ENCODE measurements around the gene STYXL1.

Gene STYXL1

GRCh38 chr7:75969704-75970498 is 77.9 kb downstream of the STYXL1 start:
- H3K4me3 ChIP-seq (ENCODE audit: low read depth, low read length): no peak overlapping the region
- no peak for TF ChIP-seq CTCF (IDR thresholded peaks at IDR 0.05; ENCODE audit: borderline replicate concordance, insufficient read depth, low read depth, low read length)

DNA sequence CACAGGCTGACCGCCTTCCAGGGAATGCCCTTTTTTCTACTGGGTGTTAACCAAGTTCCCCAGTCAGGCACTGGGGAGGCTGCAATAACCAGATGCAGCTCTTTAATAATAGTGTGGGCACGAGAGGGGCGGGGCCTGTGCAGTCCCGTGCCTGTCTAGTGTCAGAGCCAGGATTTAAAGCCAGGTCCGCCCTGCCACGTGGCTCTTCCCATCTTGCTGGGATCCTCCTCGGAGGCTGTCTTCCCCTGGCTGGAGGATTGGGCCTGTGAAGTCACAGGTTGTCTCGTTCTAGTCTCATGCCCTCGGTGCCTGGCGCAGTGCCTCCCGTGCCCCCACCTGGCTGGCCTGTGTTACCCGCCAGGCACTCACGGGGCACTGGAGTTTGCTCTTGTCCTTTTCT is 78.6 kb downstream of the STYXL1 start:
- no peak overlapping the region for H3K4me3 ChIP-seq (ENCODE audit: low read depth, low read length)
- TF ChIP-seq CTCF (IDR thresholded peaks at IDR 0.05; ENCODE audit: borderline replicate concordance, insufficient read depth, low read depth, low read length): no peak

DNA sequence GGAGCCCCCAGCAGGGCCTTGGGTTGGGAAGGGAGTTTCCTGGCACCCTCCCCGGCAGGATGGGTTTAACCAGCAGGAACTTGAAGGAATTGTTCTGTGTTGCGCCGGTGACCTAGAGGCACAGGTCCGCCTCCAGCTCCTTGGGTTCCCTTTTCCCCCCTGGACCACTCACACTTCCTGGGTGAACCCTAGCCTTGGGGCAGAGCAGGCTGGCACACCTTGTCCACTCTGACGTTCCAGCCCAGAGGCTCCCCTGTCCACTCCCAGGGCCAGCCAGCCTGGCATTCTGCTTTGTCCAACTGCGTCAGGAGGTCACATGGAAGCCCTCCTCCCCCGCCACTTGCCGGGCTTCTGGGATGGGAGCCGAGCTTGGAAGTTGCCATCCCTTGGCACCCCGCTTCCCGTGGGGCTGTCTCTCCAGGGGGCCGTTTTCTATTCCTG is 79.2 kb downstream of the STYXL1 start:
- TF ChIP-seq CTCF (IDR thresholded peaks at IDR 0.05; ENCODE audit: borderline replicate concordance, insufficient read depth, low read depth, low read length): no peak
- H3K4me3 ChIP-seq (ENCODE audit: low read depth, low read length): no peak overlapping the region

DNA sequence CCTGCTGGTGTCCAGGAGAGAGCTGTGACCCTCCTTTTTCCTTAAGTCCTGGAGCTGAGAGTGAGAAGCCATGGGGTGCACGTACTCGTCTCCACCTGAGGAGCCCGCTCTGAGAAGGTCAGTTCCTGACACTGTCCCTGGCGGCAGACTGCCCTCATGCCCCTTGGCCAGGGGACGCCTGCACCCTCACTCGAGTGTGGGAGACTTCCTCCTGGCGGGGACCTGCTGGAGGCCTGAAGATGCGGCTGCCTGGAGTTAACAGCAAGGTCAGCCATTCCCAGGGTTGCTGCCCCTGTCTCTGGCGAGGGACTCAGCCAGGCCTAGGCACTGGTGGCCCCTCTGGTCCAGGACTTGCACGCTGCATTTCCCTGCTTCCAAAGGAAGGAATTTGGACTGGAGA is 79.8 kb downstream of the STYXL1 start:
- no peak overlapping the region for H3K4me3 ChIP-seq (ENCODE audit: low read depth, low read length)
- no peak for TF ChIP-seq CTCF (IDR thresholded peaks at IDR 0.05; ENCODE audit: borderline replicate concordance, insufficient read depth, low read depth, low read length)

GRCh38 chr7:75967487-75967997 is 80.3 kb downstream of the STYXL1 start:
- H3K4me3 ChIP-seq (ENCODE audit: low read depth, low read length): no peak overlapping the region
- no peak for TF ChIP-seq CTCF (IDR thresholded peaks at IDR 0.05; ENCODE audit: borderline replicate concordance, insufficient read depth, low read depth, low read length)

- no peak overlapping the region for H3K4me3 ChIP-seq (ENCODE audit: low read depth, low read length)
- no peak for TF ChIP-seq CTCF (IDR thresholded peaks at IDR 0.05; ENCODE audit: borderline replicate concordance, insufficient read depth, low read depth, low read length)
Measured at GRCh38 chr7:75967055-75967454, 80.7 kb downstream of the STYXL1 start.

Data from GM12875 (cell line).